Hematopoietic multipotent progenitor cell treated with erythropoietin and hydrocortisone succinate and interleukin-3 and kit ligand, for 4 days (in vitro differentiated cells): ENCODE measurements around the gene AXIN2.
"Not testable (repeated sequence)": the region's sequence is repeated elsewhere in the genome, so short reads cannot be mapped to it uniquely, and the experiment has no call there.

Experiments used
- DNase-seq: peaks from one replicate; pipeline ENCODE4 v3.0.0-alpha.2; 2015

Gene AXIN2

GRCh38 chr17:65515512-65515911 lies 45.9 kb downstream of the AXIN2 start:
- no peak for DNase-seq

- DNase-seq = no peak
Observed at GRCh38 chr17:65514541-65514940, 46.9 kb downstream of the AXIN2 start.

- no peak for DNase-seq
Observed at GRCh38 chr17:65514082-65514481, 47.4 kb downstream of the AXIN2 start.

- no peak for DNase-seq
Observed at GRCh38 chr17:65511316-65511715, 50.1 kb downstream of the AXIN2 start.

GRCh38 chr17:65509032-65509431 lies 52.4 kb downstream of the AXIN2 start:
- no peak for DNase-seq

GRCh38 chr17:65504673-65505072 lies 56.8 kb downstream of the AXIN2 start:
- DNase-seq = not testable (repeated sequence)

- no peak for DNase-seq
Observed at GRCh38 chr17:65504141-65504540, 57.3 kb downstream of the AXIN2 start.

- DNase-seq = no peak
Observed at GRCh38 chr17:65503557-65503956, 57.9 kb downstream of the AXIN2 start.

GRCh38 chr17:65498816-65499215 lies 62.6 kb downstream of the AXIN2 start:
- DNase-seq = no peak

GRCh38 chr17:65496801-65497200 lies 64.6 kb downstream of the AXIN2 start:
- no peak for DNase-seq

- DNase-seq = no peak
Observed at GRCh38 chr17:65495122-65496055, 66.1 kb downstream of the AXIN2 start.

- no peak for DNase-seq
Observed at GRCh38 chr17:65489413-65490155, 71.9 kb downstream of the AXIN2 start.

GRCh38 chr17:65488665-65489064 lies 72.8 kb downstream of the AXIN2 start:
- DNase-seq = no peak

GRCh38 chr17:65487990-65488389 lies 73.5 kb downstream of the AXIN2 start:
- DNase-seq = no peak

GRCh38 chr17:65487161-65487560 lies 74.3 kb downstream of the AXIN2 start:
- DNase-seq = no peak

- no peak for DNase-seq
Observed at GRCh38 chr17:65485388-65486299, 75.8 kb downstream of the AXIN2 start.

GRCh38 chr17:65484405-65484804 lies 77.0 kb downstream of the AXIN2 start:
- DNase-seq = not testable (repeated sequence)

GRCh38 chr17:65483438-65483837 lies 78.0 kb downstream of the AXIN2 start:
- DNase-seq = no peak

GRCh38 chr17:65482201-65482600 lies 79.2 kb downstream of the AXIN2 start:
- no peak for DNase-seq

GRCh38 chr17:65479282-65479681 lies 82.2 kb downstream of the AXIN2 start:
- no peak for DNase-seq
